SK-N-SH treated with all-trans-retinoic acid at 6 μM for 48 hours (cell line): Measurements from ENCODE around the gene NEUROD6.

Experiments used
- ARNTL ChIP-seq: fragments of 450-650 bp; formaldehyde crosslinking; IDR thresholded peaks from 2 replicates; pipeline ENCODE4 v1.5.0; 2020; ENCODE audit warnings: low read depth, mild to moderate bottlenecking, moderate library complexity, borderline replicate concordance
- CSDC2 ChIP-seq: fragments of 250-450 bp; sonication (Bioruptor Pico); IDR thresholded peaks from 2 replicates; pipeline ENCODE4 v1.5.0; 2020; ENCODE audit warnings: mild to moderate bottlenecking, moderate library complexity
- CSRNP3 ChIP-seq: fragments of 250-450 bp; sonication (Bioruptor Pico); IDR thresholded peaks from 2 replicates; pipeline ENCODE4 v1.5.1; 2021; ENCODE audit warnings: mild to moderate bottlenecking, moderate library complexity
- GLIS3 ChIP-seq: fragments of 250-450 bp; sonication (Bioruptor Pico); IDR thresholded peaks from 2 replicates; pipeline ENCODE4 v1.5.0; 2020; ENCODE audit warnings: mild to moderate bottlenecking, moderate library complexity
- PATZ1 ChIP-seq: fragments of 250-450 bp; sonication (Bioruptor Pico); IDR thresholded peaks from 2 replicates; pipeline ENCODE4 v1.8.0; 2020; ENCODE audit warnings: mild to moderate bottlenecking, moderate library complexity, borderline replicate concordance
- POU6F1 ChIP-seq: fragments of 250-450 bp; sonication (Bioruptor Pico); IDR thresholded peaks from 2 replicates; pipeline ENCODE4 v1.8.0; 2021; ENCODE audit warnings: low read depth, mild to moderate bottlenecking, moderate library complexity, borderline replicate concordance
- RARB ChIP-seq: fragments of 250-450 bp; sonication (Bioruptor Pico); IDR thresholded peaks from 2 replicates; pipeline ENCODE4 v1.8.0; 2021; ENCODE audit warnings: mild to moderate bottlenecking, moderate library complexity
- TCF4 ChIP-seq: fragments of 250-450 bp; sonication (Bioruptor Pico); IDR thresholded peaks from 2 replicates; pipeline ENCODE4 v1.8.0; 2021; ENCODE audit warnings: mild to moderate bottlenecking, moderate library complexity, borderline replicate concordance
- ZFP3 ChIP-seq: fragments of 250-450 bp; sonication (Bioruptor Pico); IDR thresholded peaks from 2 replicates; pipeline ENCODE4 v1.5.0; 2020; ENCODE audit warnings: mild to moderate bottlenecking, moderate library complexity
- ZFP30 ChIP-seq: fragments of 450-650 bp; formaldehyde crosslinking; IDR thresholded peaks from 2 replicates; pipeline ENCODE4 v1.5.0; 2022; ENCODE audit warnings: mild to moderate bottlenecking, moderate library complexity
- ZNF565 ChIP-seq: fragments of 450-650 bp; formaldehyde crosslinking; conservative IDR thresholded peaks from 2 replicates; pipeline ENCODE4 v1.5.0; 2020; ENCODE audit warnings: low read depth, mild to moderate bottlenecking, moderate library complexity
- ZNF8 ChIP-seq: fragments of 450-650 bp; formaldehyde crosslinking; IDR thresholded peaks from 2 replicates; pipeline ENCODE4 v1.5.0; 2020; ENCODE audit warnings: mild to moderate bottlenecking, moderate library complexity

- TF ChIP-seq ZFP30 (no peak), GLIS3 (CRISPR knock-in tag) (no peak), TCF4 (no peak), ZNF8 (no peak), ARNTL (CRISPR knock-in tag) (no peak), PATZ1 (CRISPR knock-in tag) (no peak), CSDC2 (CRISPR knock-in tag) (no peak), CSRNP3 (CRISPR knock-in tag) (no peak), ZFP3 (CRISPR knock-in tag) (no peak), RARB (no peak), POU6F1 (CRISPR knock-in tag) (no peak), ZNF565 (no peak)
Observed at GRCh38 chr7:31372231-31372959, 31.9 kb upstream of the NEUROD6 start.
